GM19452 (cell line): Measurements from ENCODE around the gene LIFR.

Source experiments
- ATAC-seq: cut with Tn5 transposase; IDR thresholded peaks from one replicate; pipeline ENCODE4 v1.9.1; 2021; ENCODE audit not compliant: unreplicated experiment

Gene LIFR

GRCh38 chr5:38551030-38552017, 5.1 kb downstream of the LIFR start:
- ATAC-seq: no peak

GRCh38 chr5:38548064-38548759, 8.2 kb downstream of the LIFR start:
- no peak for ATAC-seq

GRCh38 chr5:38547257-38547656, 9.2 kb downstream of the LIFR start:
- no peak for ATAC-seq

GRCh38 chr5:38546691-38547146, 9.7 kb downstream of the LIFR start:
- ATAC-seq: no peak

- no peak for ATAC-seq
Observed at GRCh38 chr5:38543886-38544285, 12.6 kb downstream of the LIFR start.

- no peak for ATAC-seq
Observed at GRCh38 chr5:38543074-38543473, 13.4 kb downstream of the LIFR start.

GRCh38 chr5:38541174-38541725, 15.2 kb downstream of the LIFR start:
- ATAC-seq: no peak

- no peak for ATAC-seq
Observed at GRCh38 chr5:38540314-38540713, 16.1 kb downstream of the LIFR start.

- no peak for ATAC-seq
Observed at GRCh38 chr5:38538161-38538560, 18.3 kb downstream of the LIFR start.

- no peak for ATAC-seq
Observed at GRCh38 chr5:38537505-38537904, 18.9 kb downstream of the LIFR start.

- no peak for ATAC-seq
Observed at GRCh38 chr5:38536968-38537367, 19.5 kb downstream of the LIFR start.

GRCh38 chr5:38535845-38536244, 20.6 kb downstream of the LIFR start:
- no peak for ATAC-seq

GRCh38 chr5:38535248-38535750, 21.1 kb downstream of the LIFR start:
- ATAC-seq: no peak

- no peak for ATAC-seq
Observed at GRCh38 chr5:38534156-38534453, 22.3 kb downstream of the LIFR start.

- ATAC-seq: no peak
Observed at GRCh38 chr5:38533286-38534155, 22.9 kb downstream of the LIFR start.

- no peak for ATAC-seq
Observed at GRCh38 chr5:38532165-38532669, 24.2 kb downstream of the LIFR start.

GRCh38 chr5:38531518-38531917, 24.9 kb downstream of the LIFR start:
- ATAC-seq: no peak

- ATAC-seq: no peak
Observed at GRCh38 chr5:38529955-38530646, 26.3 kb downstream of the LIFR start.

GRCh38 chr5:38528162-38528703, 28.2 kb downstream of the LIFR start:
- no peak for ATAC-seq

GRCh38 chr5:38527475-38527874, 29.0 kb downstream of the LIFR start:
- ATAC-seq: no peak
